Activated naive CD4-positive, alpha-beta T cell treated with Interleukin-2 at 50 U/mL for 16 hours (primary cell): ENCODE results near the gene ARHGAP22.

Experiments
- DNase-seq: peaks from one replicate; pipeline ENCODE4 v3.0.0-alpha.2; 2020

ARHGAP22 gene

GRCh38 chr10:48526011-48526821 is 78.7 kb downstream of the ARHGAP22 start:
- DNase-seq, result no peak

- no peak for DNase-seq
Measured at GRCh38 chr10:48525113-48525512, 79.8 kb downstream of the ARHGAP22 start.

GRCh38 chr10:48523820-48524758 is 80.8 kb downstream of the ARHGAP22 start:
- DNase-seq, result no peak

GRCh38 chr10:48523212-48523819 is 81.6 kb downstream of the ARHGAP22 start:
- no peak for DNase-seq

- DNase-seq, result no peak
Measured at GRCh38 chr10:48522011-48522765, 82.7 kb downstream of the ARHGAP22 start.

GRCh38 chr10:48520594-48520993 is 84.3 kb downstream of the ARHGAP22 start:
- DNase-seq, result no peak

- no peak for DNase-seq
Measured at GRCh38 chr10:48520184-48520506, 84.7 kb downstream of the ARHGAP22 start.

- no peak for DNase-seq
Measured at GRCh38 chr10:48519481-48520183, 85.2 kb downstream of the ARHGAP22 start.

GRCh38 chr10:48518986-48519385 is 85.9 kb downstream of the ARHGAP22 start:
- DNase-seq, result no peak

GRCh38 chr10:48517911-48518811 is 86.7 kb downstream of the ARHGAP22 start:
- DNase-seq, result no peak

- DNase-seq, result no peak
Measured at GRCh38 chr10:48517482-48517881, 87.4 kb downstream of the ARHGAP22 start.

- no peak for DNase-seq
Measured at GRCh38 chr10:48516911-48517310, 88.0 kb downstream of the ARHGAP22 start.

- DNase-seq, result no peak
Measured at GRCh38 chr10:48514916-48515315, 90.0 kb downstream of the ARHGAP22 start.

GRCh38 chr10:48514255-48514654 is 90.6 kb downstream of the ARHGAP22 start:
- no peak for DNase-seq

- no peak for DNase-seq
Measured at GRCh38 chr10:48512861-48513260, 92.0 kb downstream of the ARHGAP22 start.

- no peak for DNase-seq
Measured at GRCh38 chr10:48511875-48512231, 93.0 kb downstream of the ARHGAP22 start.

GRCh38 chr10:48511066-48511874 is 93.6 kb downstream of the ARHGAP22 start:
- no peak for DNase-seq

GRCh38 chr10:48509974-48510692 is 94.7 kb downstream of the ARHGAP22 start:
- DNase-seq, result no peak
